Activated CD4-positive, alpha-beta T cell treated with anti-CD3 and anti-CD28 coated beads, Interleukin-2, amount 50 U/mL, for 1 hour (primary cell): Measurements from ENCODE around the gene ATP1A4.
"Not testable (repeated sequence)": the region's sequence is repeated elsewhere in the genome, so short reads cannot be mapped to it uniquely, and the experiment has no call there.

Experiments
- DNase-seq: peaks from one replicate; pipeline ENCODE4 v3.0.0-alpha.2; 2020

The ATP1A4 gene

GRCh38 chr1:160151303-160151702, at the start of gene ATP1A4:
Gene ATP1A4 (plus strand): TSS chr1:160151603. CDS start chr1:160152041, 438 bp downstream.
- no peak for DNase-seq

DNA sequence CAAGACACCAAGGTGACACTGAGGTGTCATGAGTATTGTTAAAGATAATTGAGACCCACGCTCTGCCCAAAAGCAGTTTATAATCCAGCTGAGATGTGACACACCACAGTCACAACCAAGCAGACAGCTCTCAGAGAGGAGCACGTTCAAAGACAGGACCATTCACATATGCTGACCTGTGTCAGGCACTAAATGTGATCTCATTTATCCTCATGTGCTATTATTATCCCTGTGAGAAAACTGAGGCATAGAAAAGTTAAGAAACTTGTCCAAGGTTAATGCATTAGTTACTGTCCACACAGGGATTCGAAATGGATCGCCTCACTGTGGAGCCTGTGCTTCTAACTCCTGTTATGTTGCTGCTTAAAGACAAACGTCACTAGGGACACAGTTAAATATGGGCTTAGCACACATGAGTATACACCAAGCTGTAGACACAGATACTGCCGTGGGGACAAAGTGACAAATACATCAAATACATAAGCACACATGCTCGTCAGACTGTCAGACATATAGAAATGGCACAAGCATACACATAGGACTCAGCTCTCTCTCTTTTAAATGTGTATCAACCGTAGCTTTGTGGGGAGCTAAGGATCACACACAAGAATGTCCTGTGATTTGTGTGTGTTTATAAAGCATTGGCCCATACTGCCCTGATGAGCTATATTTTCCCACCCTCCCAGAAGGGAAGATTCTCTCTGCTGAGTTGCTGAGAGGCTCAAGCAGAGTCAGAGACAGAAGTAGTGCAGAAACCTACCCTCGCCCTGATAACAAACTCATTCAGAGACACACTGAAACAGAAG, 49.5 kb upstream of the ATP1A4 start:
- DNase-seq: no peak

- no peak for DNase-seq
Measured at GRCh38 chr1:160103658-160104408, 47.6 kb upstream of the ATP1A4 start.

- no peak for DNase-seq
Measured at GRCh38 chr1:160104486-160104885, 46.9 kb upstream of the ATP1A4 start.

DNA sequence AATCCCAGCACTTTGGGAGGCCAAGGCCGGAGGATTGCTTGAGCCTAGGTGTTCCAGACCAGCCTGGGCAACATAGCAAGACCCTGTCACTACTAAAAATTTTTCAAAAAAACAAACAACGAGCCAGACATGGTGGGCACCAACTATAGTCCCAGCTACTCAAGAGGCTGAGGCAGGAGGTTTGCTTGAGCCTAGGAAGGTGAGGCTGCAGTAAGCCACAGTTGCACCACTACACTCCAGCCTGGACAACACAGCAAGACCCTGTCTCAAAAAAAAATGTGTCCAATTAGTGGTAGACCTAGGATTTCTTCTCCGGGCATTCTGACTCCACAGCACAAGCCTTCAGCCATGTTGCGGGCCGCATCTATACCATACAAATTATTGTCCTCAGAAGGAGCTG, 46.2 kb upstream of the ATP1A4 start:
- DNase-seq: no peak

DNA sequence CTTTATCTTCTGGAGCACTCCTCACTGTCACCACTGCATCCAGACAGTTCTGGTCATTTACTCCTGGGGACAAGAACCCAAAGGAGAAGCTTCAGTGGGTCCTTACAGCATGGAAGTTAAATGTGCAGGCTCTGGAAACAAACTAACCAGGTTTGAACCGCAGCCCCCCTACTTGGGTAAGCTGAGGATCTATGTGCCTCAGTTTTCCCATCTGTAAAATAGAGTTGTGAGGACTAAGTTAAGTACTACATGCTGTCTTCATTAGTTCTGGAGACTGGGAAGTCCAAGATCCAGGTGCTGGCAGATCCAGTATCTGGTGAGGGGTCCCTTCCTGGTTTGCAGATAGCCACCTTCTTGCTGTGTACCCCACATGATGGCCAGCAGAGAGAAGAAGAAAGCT, 43.9 kb upstream of the ATP1A4 start:
- DNase-seq: no peak

DNA sequence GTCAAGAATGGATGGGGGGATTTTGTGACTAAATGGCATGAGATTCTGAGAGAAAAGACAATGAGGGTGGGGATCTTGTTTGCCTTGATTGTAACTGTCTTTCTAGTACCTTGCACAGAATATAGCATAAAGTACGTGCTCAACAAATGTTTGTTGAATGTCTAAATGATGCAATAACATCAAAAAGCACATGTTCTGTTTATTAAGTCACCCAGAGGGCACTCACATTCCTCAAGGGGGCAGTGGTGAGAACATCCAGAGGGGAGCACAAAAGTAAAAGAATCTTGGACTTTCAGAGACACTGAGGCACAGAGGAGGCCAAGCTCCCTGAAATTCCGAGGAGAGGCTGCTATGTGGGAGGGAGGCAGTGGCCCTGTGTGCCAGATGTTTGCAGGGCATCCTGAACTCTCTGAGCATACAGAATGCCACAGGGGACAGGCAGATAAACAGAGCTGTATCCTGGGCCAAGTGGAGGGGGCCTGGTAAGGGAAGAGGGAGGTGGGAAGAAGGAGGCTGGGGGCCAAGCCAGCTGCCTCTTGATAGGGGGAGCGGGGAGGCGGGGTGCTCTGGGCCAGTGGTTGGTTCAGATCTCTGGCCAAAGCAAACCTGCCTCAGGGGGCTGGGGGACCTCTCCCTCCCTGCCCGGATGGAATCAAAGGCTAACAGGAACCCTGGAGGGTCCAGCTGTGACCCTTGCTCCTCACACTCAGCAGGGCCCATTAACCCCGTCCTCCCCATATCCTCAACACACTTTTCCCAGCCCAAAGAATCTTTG, 42.3 kb upstream of the ATP1A4 start:
- no peak for DNase-seq

GRCh38 chr1:160109686-160110085, 41.7 kb upstream of the ATP1A4 start:
- no peak for DNase-seq

- DNase-seq: not testable (repeated sequence)
Measured at GRCh38 chr1:160111462-160111861, 39.9 kb upstream of the ATP1A4 start.

- DNase-seq: no peak
Measured at GRCh38 chr1:160112357-160112756, 39.0 kb upstream of the ATP1A4 start.

GRCh38 chr1:160113407-160113806, 38.0 kb upstream of the ATP1A4 start:
- no peak for DNase-seq

DNA sequence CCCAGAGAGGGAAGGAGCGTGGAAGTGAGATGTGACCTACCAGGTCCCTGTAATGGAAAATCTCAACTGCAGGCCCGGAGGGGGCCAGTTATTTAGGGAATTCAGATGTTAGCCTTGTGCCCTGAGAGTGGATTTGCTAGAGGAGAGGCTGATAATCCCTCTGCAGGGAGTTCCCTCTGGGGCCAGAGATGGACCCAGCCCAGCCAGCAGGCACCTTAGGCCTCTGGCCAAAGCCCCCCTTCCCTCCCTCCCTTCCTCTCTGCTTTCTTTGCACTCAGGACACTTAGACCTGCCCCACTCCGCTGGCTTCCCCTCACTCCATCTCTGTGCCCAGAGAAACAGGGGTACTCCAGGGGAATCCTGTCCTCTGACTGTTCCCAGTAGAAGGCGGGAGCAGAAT, 37.3 kb upstream of the ATP1A4 start:
- DNase-seq: no peak

GRCh38 chr1:160115545-160116282, 35.7 kb upstream of the ATP1A4 start, which contains the start of gene ATP1A2:
Gene ATP1A2 (plus strand): TSS chr1:160115759. CDS start chr1:160115862, 103 bp downstream.
- no peak for DNase-seq

GRCh38 chr1:160116283-160117147, 34.9 kb upstream of the ATP1A4 start:
- no peak for DNase-seq

DNA sequence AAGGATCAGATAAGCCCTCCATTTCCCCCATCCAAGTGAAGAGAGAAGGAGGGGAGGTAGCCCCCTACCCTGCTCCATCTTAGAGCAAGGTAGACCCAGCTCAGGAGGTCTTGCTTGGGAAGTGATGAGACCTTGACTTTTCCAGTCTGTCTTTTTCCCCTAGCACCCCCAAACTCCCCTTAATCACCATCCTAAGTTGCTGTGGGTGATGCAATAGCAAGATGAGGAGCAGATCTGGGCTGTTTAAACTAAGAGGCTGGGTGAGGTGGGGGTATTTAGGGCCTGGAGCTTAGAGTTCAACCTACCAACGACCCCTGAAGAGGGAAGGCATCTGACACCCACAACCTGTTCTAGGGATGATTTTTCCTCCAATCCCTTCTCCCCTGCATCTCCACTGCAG, 34.1 kb upstream of the ATP1A4 start:
- no peak for DNase-seq

- DNase-seq: no peak
Measured at GRCh38 chr1:160117709-160118183, 33.7 kb upstream of the ATP1A4 start.

- no peak for DNase-seq
Measured at GRCh38 chr1:160118928-160119327, 32.5 kb upstream of the ATP1A4 start.

DNA sequence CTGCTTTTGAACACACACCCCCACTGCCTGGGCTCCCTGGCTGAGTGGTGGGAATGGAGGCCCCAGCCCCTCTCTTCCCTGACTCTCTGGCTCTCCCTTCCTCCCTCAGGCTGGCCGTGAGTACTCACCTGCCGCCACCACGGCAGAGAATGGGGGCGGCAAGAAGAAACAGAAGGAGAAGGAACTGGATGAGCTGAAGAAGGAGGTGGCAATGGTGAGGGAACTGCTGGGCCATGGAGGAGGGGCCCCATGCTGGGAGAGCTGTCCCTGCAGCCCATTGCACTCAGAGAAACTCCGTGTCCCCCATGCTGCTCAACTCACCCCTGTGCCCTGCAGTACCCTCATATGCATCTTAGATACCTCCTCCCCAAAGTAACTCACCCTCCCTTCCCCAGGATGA, 30.6 kb upstream of the ATP1A4 start:
- DNase-seq: no peak

DNA sequence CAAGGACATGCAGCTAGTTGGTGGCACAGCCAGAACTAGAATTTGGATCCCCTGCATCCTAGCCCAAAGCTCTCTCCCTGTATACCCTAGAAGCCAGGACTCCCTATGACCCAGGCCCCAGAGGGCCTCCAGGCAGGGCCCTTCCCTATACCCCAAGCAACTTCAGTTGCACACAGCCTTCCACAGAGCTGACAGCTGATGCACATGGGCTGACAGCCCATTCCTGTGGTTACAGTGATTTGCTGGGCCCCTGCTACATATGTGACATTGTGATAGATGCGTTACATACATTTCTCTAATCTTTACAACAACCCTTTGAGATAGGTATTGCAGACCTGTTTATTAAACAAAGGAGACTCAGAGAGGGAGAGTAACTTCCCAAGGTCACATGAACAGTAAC, 30.0 kb upstream of the ATP1A4 start:
- no peak for DNase-seq

- no peak for DNase-seq
Measured at GRCh38 chr1:160122978-160123495, 28.4 kb upstream of the ATP1A4 start.

- DNase-seq: no peak
Measured at GRCh38 chr1:160123726-160124125, 27.7 kb upstream of the ATP1A4 start.
